SK-N-SH (cell line): Measurements from ENCODE around the gene APOD. TPM values are rescaled to one million over a fixed set of nuclear protein-coding genes. Genes with fewer than 3 reads are reported as not detected.

Experiments used
- CTCF ChIA-PET: fragments of 300-600, 350-600 bp; formaldehyde crosslinking; extraction: SDS; loops from one replicate; lab custom pipeline; 2021; lab: Yijun Ruan, JAX
- POLR2A ChIA-PET: fragments of 350-600 bp; sonication (Branson Sonifier 250); formaldehyde crosslinking; extraction: SDS; loops from one replicate; lab custom pipeline; 2020; ENCODE audit warnings: antibody characterized with exemption, inconsistent platforms; lab: Yijun Ruan, JAX
- DNase-seq: peaks from one replicate; pipeline ENCODE4 v3.0.0; 2012
- H2AFZ ChIP-seq: fragments of 200-600 bp; sonication (generic); 2 replicates; pipeline ENCODE4 v1.8.1; 2016; ENCODE audit warnings: antibody characterized with exemption, mild to moderate bottlenecking, low read depth
- H3F3A ChIP-seq: fragments of 200-600 bp; sonication (generic); replicated peaks from 2 replicates; pipeline ENCODE3; 2016; ENCODE audit warnings: antibody characterized with exemption, mild to moderate bottlenecking; ENCODE audit not compliant: insufficient read depth
- H3K27ac ChIP-seq, 2 experiments: fragments of 200-500 bp in 1 of 2; fragments of 200-600 bp in 1 of 2; sonication (Bioruptor generic) in 1 of 2; sonication (generic), shearing (Covaris generic) in 1 of 2; 2 replicates each; pipeline versions ENCODE4 v1.5.1 to v1.6.1; 2014 to 2016; ENCODE audit warnings: low read depth in 2 of 2, inconsistent platforms in 1 of 2, low read length in 1 of 2, mild to moderate bottlenecking in 1 of 2, mixed read lengths in 1 of 2
- H3K27me3 ChIP-seq: fragments of 200-600 bp; sonication (generic), shearing (Covaris generic); 2 replicates; pipeline ENCODE4 v1.6.1; 2016; ENCODE audit warnings: mixed run types; ENCODE audit not compliant: insufficient read depth
- H3K36me3 ChIP-seq, 2 experiments: fragments of 200-500 bp in 1 of 2; fragments of 200-600 bp in 1 of 2; sonication (Bioruptor generic) in 1 of 2; sonication (generic) in 1 of 2; replicated peaks in 1 of 2; 2 replicates each; pipeline versions ENCODE3 to v1.5.1; 2014 to 2016; ENCODE audit warnings: low read length in 1 of 2, mild to moderate bottlenecking in 1 of 2; ENCODE audit not compliant: insufficient read depth in 2 of 2, control insufficient read depth in 1 of 2
- H3K4me1 ChIP-seq, 2 experiments: fragments of 200-500 bp in 1 of 2; fragments of 200-600 bp in 1 of 2; sonication (Bioruptor generic) in 1 of 2; sonication (generic), shearing (Covaris generic) in 1 of 2; 2 replicates each; pipeline versions ENCODE4 v1.5.1 to v1.6.1; 2014 to 2016; ENCODE audit warnings: low read depth in 1 of 2, low read length in 1 of 2, mixed run types in 1 of 2; ENCODE audit not compliant: insufficient read depth in 2 of 2, control insufficient read depth in 1 of 2
- H3K4me2 ChIP-seq: fragments of 200-600 bp; sonication (generic), shearing (Covaris generic); 2 replicates; pipeline ENCODE4 v1.6.1; 2017; ENCODE audit warnings: mixed run types
- H3K4me3 ChIP-seq, 2 experiments: fragments of 200-500 bp in 1 of 2; fragments of 200-600 bp in 1 of 2; sonication (Bioruptor generic) in 1 of 2; sonication (generic), shearing (Covaris generic) in 1 of 2; 2 replicates each; pipeline versions ENCODE4 v1.5.1 to v1.8.1; 2014 to 2016; ENCODE audit warnings: low read depth in 2 of 2, inconsistent platforms in 1 of 2, low read length in 1 of 2, mild to moderate bottlenecking in 1 of 2, mixed read lengths in 1 of 2, moderate library complexity in 1 of 2
- H3K79me2 ChIP-seq: fragments of 200-600 bp; sonication (generic); 2 replicates; pipeline ENCODE4 v1.8.1; 2017; ENCODE audit warnings: mild to moderate bottlenecking; ENCODE audit not compliant: insufficient read depth
- H3K9ac ChIP-seq: fragments of 200-600 bp; sonication (generic); 2 replicates; pipeline ENCODE4 v1.6.1; 2017; ENCODE audit warnings: mixed run types
- H3K9me2 ChIP-seq: fragments of 200-600 bp; sonication (generic); 2 replicates; pipeline ENCODE4 v1.6.1; 2017; ENCODE audit warnings: mixed run types
- H3K9me3 ChIP-seq: fragments of 200-600 bp; sonication (generic); 2 replicates; pipeline ENCODE4 v1.6.1; 2017; ENCODE audit warnings: mixed run types, mild to moderate bottlenecking, moderate library complexity
- H4K20me1 ChIP-seq: fragments of 200-600 bp; sonication (generic); 2 replicates; pipeline ENCODE4 v1.6.1; 2017; ENCODE audit warnings: mild to moderate bottlenecking, mixed run types; ENCODE audit not compliant: insufficient read depth
- FOSL2 ChIP-seq: IDR thresholded peaks from 2 replicates; pipeline ENCODE4 v1.4.0; 2012; ENCODE audit warnings: low read depth, mild to moderate bottlenecking, moderate library complexity, borderline replicate concordance
- FOXJ3 ChIP-seq: sonication (generic); formaldehyde crosslinking; IDR thresholded peaks from 2 replicates; pipeline ENCODE4 v1.5.1; 2020; ENCODE audit warnings: mild to moderate bottlenecking, missing genetic modification reagents
- FOXM1 ChIP-seq: IDR thresholded peaks from 2 replicates; pipeline ENCODE4 v1.4.0; 2012; ENCODE audit warnings: low read depth, mild to moderate bottlenecking
- GATA2 ChIP-seq: sonication (generic); formaldehyde crosslinking; IDR thresholded peaks from 2 replicates; pipeline ENCODE4 v1.5.0; 2020; ENCODE audit warnings: mild to moderate bottlenecking, missing genetic modification reagents
- MEF2A ChIP-seq: IDR thresholded peaks from 2 replicates; pipeline ENCODE4 v1.4.0; 2012; ENCODE audit warnings: low read depth, borderline replicate concordance
- MXI1 ChIP-seq: IDR thresholded peaks from 2 replicates; pipeline ENCODE4 v1.6.1; 2012; ENCODE audit warnings: mild to moderate bottlenecking, low read depth, low read length, improper control_type of control experiment
- POLR2AphosphoS5 ChIP-seq: IDR thresholded peaks from 2 replicates; pipeline ENCODE4 v1.6.1; 2012; ENCODE audit warnings: low read depth, low read length
- RAD21 ChIP-seq: IDR thresholded peaks from 2 replicates; pipeline ENCODE4 v1.6.1; 2012; ENCODE audit warnings: mild to moderate bottlenecking, low read length
- RFX5 ChIP-seq: IDR thresholded peaks from 2 replicates; pipeline ENCODE4 v1.6.1; 2012; ENCODE audit warnings: mild to moderate bottlenecking, improper control_type of control experiment, low read length
- RXRA ChIP-seq: IDR thresholded peaks from 2 replicates; pipeline ENCODE4 v1.4.0; 2012; ENCODE audit warnings: low read depth, mild to moderate bottlenecking, borderline replicate concordance
- TEAD4 ChIP-seq: IDR thresholded peaks from 2 replicates; pipeline ENCODE4 v1.4.0; 2012; ENCODE audit warnings: mild to moderate bottlenecking, borderline replicate concordance; ENCODE audit not compliant: insufficient read depth
- YY1 ChIP-seq: IDR thresholded peaks from 2 replicates; pipeline ENCODE4 v1.4.0; 2012; ENCODE audit warnings: low read depth, mild to moderate bottlenecking
- ZBTB33 ChIP-seq: IDR thresholded peaks from 2 replicates; pipeline ENCODE4 v1.4.0; 2012; ENCODE audit warnings: low read depth, borderline replicate concordance
- WGBS: methylation state at CpG from one replicate; pipeline ENCODE4 v1.1.6; 2017; ENCODE audit warnings: low lambda C conversion rate; 5-methylcytosine and 5-hydroxymethylcytosine counted together
- polyA plus RNA-seq, 3 experiments: library from polyadenylated mRNA; depleted of rRNA; stranded (reverse); fragments of >200 nt; gene quantifications; 2 replicates each; pipeline ENCODE4 v1.2.3, GENCODE V29; 2012
- TF ChIP-seq, protein P1 (sequence below): IDR thresholded peaks from 2 replicates; pipeline ENCODE4; 2012
- TF ChIP-seq, protein P2 (sequence below): IDR thresholded peaks from 2 replicates; pipeline ENCODE4 v1.4.0; 2012; ENCODE audit warnings: low read depth
- TF ChIP-seq, protein P3 (sequence below): IDR thresholded peaks from 2 replicates; pipeline ENCODE4 v1.6.1; 2012; ENCODE audit warnings: mild to moderate bottlenecking, low read depth, low read length, moderate library complexity
- TF ChIP-seq, protein P4 (sequence below): fragments of 150-350 bp; IDR thresholded peaks from 2 replicates; pipeline ENCODE4 v1.6.1; 2016; ENCODE audit warnings: mild to moderate bottlenecking, low read depth, low read length

The APOD gene
- polyA plus RNA-seq, 1 of the 3 experiments (the other 2 are of a cell fraction) = 0.05 TPM

DNA sequence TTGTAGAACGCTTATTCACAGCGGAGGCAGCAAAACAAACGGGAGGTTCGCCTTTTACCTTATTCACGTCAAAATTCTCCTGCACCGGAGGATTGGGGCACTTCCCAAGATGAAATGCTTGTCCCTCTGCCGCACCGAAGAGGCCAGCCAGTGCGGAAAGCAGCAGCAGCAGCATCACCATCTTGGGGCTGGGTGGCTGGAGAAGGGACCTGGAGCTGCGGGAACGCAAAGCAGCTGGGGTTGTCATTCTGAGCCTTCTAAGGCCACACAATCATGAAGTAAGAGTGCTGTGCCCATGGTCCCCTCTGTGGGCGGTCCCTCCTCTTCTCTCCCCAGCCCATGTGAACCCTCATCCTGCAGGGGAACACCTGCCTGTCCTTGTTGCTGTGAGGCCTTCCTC is 4.5 kb downstream of the APOD start:
- no peak overlapping the region for H3K9ac ChIP-seq
- no peak overlapping the region for H3K4me2 ChIP-seq
- ChIA-PET CTCF (no interaction called here), POLR2A (no interaction called here)
- H3K79me2 ChIP-seq = no peaks in the 10 kb centered on the region
- no peak overlapping the region for H3K27ac ChIP-seq
- WGBS = 86% methylated on average over 9 of the region's 12 CpGs
- H3K4me1 ChIP-seq = no peaks in the 10 kb centered on the region
- DNase-seq = no peak
- no peaks in the 10 kb centered on the region for H3K27me3 ChIP-seq
- H3F3A ChIP-seq = peaks cover 3% of the 10 kb centered on the region
- H3K9me3 ChIP-seq = no peaks in the 10 kb centered on the region
- H3K36me3 ChIP-seq = no peaks in the 10 kb centered on the region
- H2AFZ ChIP-seq = no peak overlapping the region
- H4K20me1 ChIP-seq = no peaks in the 10 kb centered on the region
- no peaks in the 10 kb centered on the region for H3K9me2 ChIP-seq
- TF ChIP-seq ZBTB33 (no peak), GATA2 (CRISPR knock-in tag) (no peak), MXI1 (no peak), FOXM1 (no peak), FOXJ3 (CRISPR knock-in tag) (no peak)
- TF ChIP-seq, protein P1, sequence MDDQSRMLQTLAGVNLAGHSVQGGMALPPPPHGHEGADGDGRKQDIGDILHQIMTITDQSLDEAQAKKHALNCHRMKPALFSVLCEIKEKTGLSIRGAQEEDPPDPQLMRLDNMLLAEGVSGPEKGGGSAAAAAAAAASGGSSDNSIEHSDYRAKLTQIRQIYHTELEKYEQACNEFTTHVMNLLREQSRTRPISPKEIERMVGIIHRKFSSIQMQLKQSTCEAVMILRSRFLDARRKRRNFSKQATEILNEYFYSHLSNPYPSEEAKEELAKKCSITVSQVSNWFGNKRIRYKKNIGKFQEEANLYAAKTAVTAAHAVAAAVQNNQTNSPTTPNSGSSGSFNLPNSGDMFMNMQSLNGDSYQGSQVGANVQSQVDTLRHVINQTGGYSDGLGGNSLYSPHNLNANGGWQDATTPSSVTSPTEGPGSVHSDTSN = no peak
- TF ChIP-seq, protein P2, sequence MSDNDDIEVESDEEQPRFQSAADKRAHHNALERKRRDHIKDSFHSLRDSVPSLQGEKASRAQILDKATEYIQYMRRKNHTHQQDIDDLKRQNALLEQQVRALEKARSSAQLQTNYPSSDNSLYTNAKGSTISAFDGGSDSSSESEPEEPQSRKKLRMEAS = no peak
- no peak overlapping the region for H3K4me3 ChIP-seq

GRCh38 chr3:195578565-195578964 is 5.2 kb downstream of the APOD start:
- Histone ChIP-seq H3F3A (peaks cover 3% of the 10 kb centered on the region), H3K36me3 (no peaks in the 10 kb centered on the region), H3K9me3 (no peaks in the 10 kb centered on the region), H3K4me1 (no peaks in the 10 kb centered on the region), H3K9me2 (no peaks in the 10 kb centered on the region), H3K9ac (no peak overlapping the region), H4K20me1 (no peaks in the 10 kb centered on the region), H3K4me2 (peak overlapping the region; percentile 34; the same call in 1 of the 2 replicates), H3K27me3 (no peaks in the 10 kb centered on the region)
- CTCF ChIA-PET = interaction anchor here (0.5 kb wide), 1 partner anchor 618 kb away, joined by 3 read pairs; no protein-coding TSS in a partner anchor
- WGBS = 69% methylated on average over 3 of the region's 6 CpGs
- no peak for DNase-seq
- TF ChIP-seq FOSL2 (no peak), ZBTB33 (no peak), YY1 (no peak), MEF2A (no peak), GATA2 (CRISPR knock-in tag) (no peak), RFX5 (no peak), TEAD4 (no peak), POLR2AphosphoS5 (no peak), RXRA (no peak), FOXJ3 (CRISPR knock-in tag) (no peak), RAD21 (no peak)
- TF ChIP-seq, protein P3, sequence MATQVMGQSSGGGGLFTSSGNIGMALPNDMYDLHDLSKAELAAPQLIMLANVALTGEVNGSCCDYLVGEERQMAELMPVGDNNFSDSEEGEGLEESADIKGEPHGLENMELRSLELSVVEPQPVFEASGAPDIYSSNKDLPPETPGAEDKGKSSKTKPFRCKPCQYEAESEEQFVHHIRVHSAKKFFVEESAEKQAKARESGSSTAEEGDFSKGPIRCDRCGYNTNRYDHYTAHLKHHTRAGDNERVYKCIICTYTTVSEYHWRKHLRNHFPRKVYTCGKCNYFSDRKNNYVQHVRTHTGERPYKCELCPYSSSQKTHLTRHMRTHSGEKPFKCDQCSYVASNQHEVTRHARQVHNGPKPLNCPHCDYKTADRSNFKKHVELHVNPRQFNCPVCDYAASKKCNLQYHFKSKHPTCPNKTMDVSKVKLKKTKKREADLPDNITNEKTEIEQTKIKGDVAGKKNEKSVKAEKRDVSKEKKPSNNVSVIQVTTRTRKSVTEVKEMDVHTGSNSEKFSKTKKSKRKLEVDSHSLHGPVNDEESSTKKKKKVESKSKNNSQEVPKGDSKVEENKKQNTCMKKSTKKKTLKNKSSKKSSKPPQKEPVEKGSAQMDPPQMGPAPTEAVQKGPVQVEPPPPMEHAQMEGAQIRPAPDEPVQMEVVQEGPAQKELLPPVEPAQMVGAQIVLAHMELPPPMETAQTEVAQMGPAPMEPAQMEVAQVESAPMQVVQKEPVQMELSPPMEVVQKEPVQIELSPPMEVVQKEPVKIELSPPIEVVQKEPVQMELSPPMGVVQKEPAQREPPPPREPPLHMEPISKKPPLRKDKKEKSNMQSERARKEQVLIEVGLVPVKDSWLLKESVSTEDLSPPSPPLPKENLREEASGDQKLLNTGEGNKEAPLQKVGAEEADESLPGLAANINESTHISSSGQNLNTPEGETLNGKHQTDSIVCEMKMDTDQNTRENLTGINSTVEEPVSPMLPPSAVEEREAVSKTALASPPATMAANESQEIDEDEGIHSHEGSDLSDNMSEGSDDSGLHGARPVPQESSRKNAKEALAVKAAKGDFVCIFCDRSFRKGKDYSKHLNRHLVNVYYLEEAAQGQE = no peak
- TF ChIP-seq, protein P4, sequence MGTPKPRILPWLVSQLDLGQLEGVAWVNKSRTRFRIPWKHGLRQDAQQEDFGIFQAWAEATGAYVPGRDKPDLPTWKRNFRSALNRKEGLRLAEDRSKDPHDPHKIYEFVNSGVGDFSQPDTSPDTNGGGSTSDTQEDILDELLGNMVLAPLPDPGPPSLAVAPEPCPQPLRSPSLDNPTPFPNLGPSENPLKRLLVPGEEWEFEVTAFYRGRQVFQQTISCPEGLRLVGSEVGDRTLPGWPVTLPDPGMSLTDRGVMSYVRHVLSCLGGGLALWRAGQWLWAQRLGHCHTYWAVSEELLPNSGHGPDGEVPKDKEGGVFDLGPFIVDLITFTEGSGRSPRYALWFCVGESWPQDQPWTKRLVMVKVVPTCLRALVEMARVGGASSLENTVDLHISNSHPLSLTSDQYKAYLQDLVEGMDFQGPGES = no peak
- TF ChIP-seq, all 33 proteins: peak for 0
- H2AFZ ChIP-seq = no peak overlapping the region
- POLR2A ChIA-PET = no interaction called here
- H3K79me2 ChIP-seq = no peaks in the 10 kb centered on the region
- H3K27ac ChIP-seq = no peak overlapping the region
- H3K4me3 ChIP-seq = no peak overlapping the region
